Loucy (cell line): ENCODE results near the gene CEP131.

Source experiments
- H2AFZ ChIP-seq: fragments of 200-600 bp; sonication (generic); 2 replicates; pipeline ENCODE4 v1.6.0; 2016; ENCODE audit warnings: antibody characterized with exemption, mild to moderate bottlenecking, low read length, moderate library complexity
- H3F3A ChIP-seq: fragments of 200-600 bp; 2 replicates; pipeline ENCODE4 v1.6.0; 2016; ENCODE audit warnings: antibody characterized with exemption, low read depth, mild to moderate bottlenecking
- H3K27me3 ChIP-seq: fragments of 200-600 bp; sonication (generic); 2 replicates; pipeline ENCODE4 v1.6.1; 2014; ENCODE audit warnings: low read length, mild to moderate bottlenecking; ENCODE audit not compliant: insufficient read depth, poor library complexity, severe bottlenecking
- H3K36me3 ChIP-seq: fragments of 200-600 bp; sonication (generic); 2 replicates; pipeline ENCODE4 v1.6.1; 2016; ENCODE audit warnings: low read length; ENCODE audit not compliant: insufficient read depth
- H3K4me1 ChIP-seq: fragments of 200-600 bp; sonication (generic); 2 replicates; pipeline ENCODE4 v1.5.1; 2014; ENCODE audit warnings: low read length, mild to moderate bottlenecking; ENCODE audit not compliant: insufficient read depth, poor library complexity, severe bottlenecking
- H3K4me2 ChIP-seq: fragments of 200-600 bp; sonication (generic); 2 replicates; pipeline ENCODE4 v1.6.0; 2014; ENCODE audit warnings: antibody characterized with exemption, low read length, low read depth, mild to moderate bottlenecking; ENCODE audit not compliant: poor library complexity, severe bottlenecking
- H3K4me3 ChIP-seq: fragments of 200-600 bp; sonication (generic); 2 replicates; pipeline ENCODE4 v1.5.1; 2014; ENCODE audit warnings: low read length, mild to moderate bottlenecking, mixed read lengths; ENCODE audit not compliant: poor library complexity, severe bottlenecking
- H3K79me2 ChIP-seq: fragments of 200-600 bp; sonication (generic); 2 replicates; pipeline ENCODE4 v1.6.1; 2014; ENCODE audit warnings: low read length; ENCODE audit not compliant: insufficient read depth
- H3K9ac ChIP-seq: fragments of 200-600 bp; sonication (generic); 2 replicates; pipeline ENCODE4 v1.6.0; 2014; ENCODE audit warnings: mild to moderate bottlenecking, low read depth, low read length, moderate library complexity; ENCODE audit not compliant: poor library complexity, severe bottlenecking
- H3K9me2 ChIP-seq: fragments of 200-600 bp; sonication (generic); replicated peaks from 2 replicates; pipeline ENCODE4 v1.6.1; 2016; ENCODE audit warnings: low read depth, low read length, mixed read lengths
- H3K9me3 ChIP-seq: fragments of 200-600 bp; sonication (generic); 2 replicates; pipeline ENCODE4 v1.6.1; 2014; ENCODE audit warnings: mild to moderate bottlenecking, antibody characterized with exemption, low read length, low read depth; ENCODE audit not compliant: insufficient read depth
- H4K20me1 ChIP-seq: fragments of 200-600 bp; sonication (generic); 2 replicates; pipeline ENCODE4 v1.6.0; 2014; ENCODE audit warnings: antibody characterized with exemption, low read length, mild to moderate bottlenecking; ENCODE audit not compliant: insufficient read depth, poor library complexity, severe bottlenecking
- EZH2phosphoT487 ChIP-seq: fragments of 200-600 bp; IDR thresholded peaks from 2 replicates; pipeline ENCODE4 v1.6.1; 2018; ENCODE audit warnings: antibody characterized with exemption, mild to moderate bottlenecking, moderate library complexity, borderline replicate concordance
- TF ChIP-seq, protein P1 (sequence below): fragments of 200-600 bp; sonication (generic); conservative IDR thresholded peaks from 2 replicates; pipeline ENCODE4 v1.5.1; 2014; ENCODE audit warnings: mild to moderate bottlenecking, antibody characterized with exemption, low read length

The CEP131 gene

DNA sequence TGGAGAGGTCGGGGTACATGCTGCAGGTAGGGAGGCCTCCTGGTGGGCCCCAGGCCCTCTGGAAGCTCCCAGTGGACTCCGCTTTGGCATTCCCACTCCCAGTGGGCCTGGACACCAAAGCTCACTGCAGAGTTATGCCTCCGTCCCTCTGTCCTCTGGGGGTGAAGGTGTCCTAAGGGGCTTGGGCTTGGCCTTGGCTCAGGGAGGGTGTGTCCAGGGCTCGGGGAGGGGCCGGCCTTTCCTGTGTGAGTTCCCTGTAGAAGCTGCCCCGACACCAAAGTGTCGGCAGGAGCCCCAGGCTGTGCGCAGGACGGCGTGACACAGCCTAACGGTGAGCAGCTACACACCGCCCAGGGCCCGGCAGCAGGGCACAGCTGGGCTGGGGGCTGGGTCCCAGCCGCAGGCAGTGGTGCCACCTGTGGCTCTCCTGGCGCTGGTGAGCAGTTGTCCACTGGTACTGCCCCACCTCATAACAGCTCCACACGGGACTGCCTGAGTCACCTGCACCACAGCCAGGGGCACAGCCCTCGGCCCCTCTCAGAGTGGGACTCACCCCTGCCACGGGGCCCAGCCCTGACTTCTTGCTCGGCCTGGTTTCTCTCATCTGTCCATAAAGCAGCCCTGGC lies 10.0 kb upstream of the CEP131 start:
- H4K20me1 ChIP-seq = peaks cover 6% of the 10 kb centered on the region
- H3K9me2 ChIP-seq = no peaks in the 10 kb centered on the region
- no peaks in the 10 kb centered on the region; the same call in 1 of the 2 replicates for H3F3A ChIP-seq
- H3K36me3 ChIP-seq = peaks cover 17% of the 10 kb centered on the region; the same call in 1 of the 2 replicates
- H3K9me3 ChIP-seq = no peaks in the 10 kb centered on the region
- H3K9ac ChIP-seq = no peak overlapping the region
- no peak for TF ChIP-seq EZH2phosphoT487
- TF ChIP-seq, protein P1, sequence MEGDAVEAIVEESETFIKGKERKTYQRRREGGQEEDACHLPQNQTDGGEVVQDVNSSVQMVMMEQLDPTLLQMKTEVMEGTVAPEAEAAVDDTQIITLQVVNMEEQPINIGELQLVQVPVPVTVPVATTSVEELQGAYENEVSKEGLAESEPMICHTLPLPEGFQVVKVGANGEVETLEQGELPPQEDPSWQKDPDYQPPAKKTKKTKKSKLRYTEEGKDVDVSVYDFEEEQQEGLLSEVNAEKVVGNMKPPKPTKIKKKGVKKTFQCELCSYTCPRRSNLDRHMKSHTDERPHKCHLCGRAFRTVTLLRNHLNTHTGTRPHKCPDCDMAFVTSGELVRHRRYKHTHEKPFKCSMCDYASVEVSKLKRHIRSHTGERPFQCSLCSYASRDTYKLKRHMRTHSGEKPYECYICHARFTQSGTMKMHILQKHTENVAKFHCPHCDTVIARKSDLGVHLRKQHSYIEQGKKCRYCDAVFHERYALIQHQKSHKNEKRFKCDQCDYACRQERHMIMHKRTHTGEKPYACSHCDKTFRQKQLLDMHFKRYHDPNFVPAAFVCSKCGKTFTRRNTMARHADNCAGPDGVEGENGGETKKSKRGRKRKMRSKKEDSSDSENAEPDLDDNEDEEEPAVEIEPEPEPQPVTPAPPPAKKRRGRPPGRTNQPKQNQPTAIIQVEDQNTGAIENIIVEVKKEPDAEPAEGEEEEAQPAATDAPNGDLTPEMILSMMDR = no peak
- H3K79me2 ChIP-seq = peaks cover 23% of the 10 kb centered on the region
- H2AFZ ChIP-seq = no peak overlapping the region
- no peak overlapping the region for H3K4me2 ChIP-seq
- no peak overlapping the region for H3K4me3 ChIP-seq
- H3K4me1 ChIP-seq = peaks cover 17% of the 10 kb centered on the region
- no peaks in the 10 kb centered on the region for H3K27me3 ChIP-seq

DNA sequence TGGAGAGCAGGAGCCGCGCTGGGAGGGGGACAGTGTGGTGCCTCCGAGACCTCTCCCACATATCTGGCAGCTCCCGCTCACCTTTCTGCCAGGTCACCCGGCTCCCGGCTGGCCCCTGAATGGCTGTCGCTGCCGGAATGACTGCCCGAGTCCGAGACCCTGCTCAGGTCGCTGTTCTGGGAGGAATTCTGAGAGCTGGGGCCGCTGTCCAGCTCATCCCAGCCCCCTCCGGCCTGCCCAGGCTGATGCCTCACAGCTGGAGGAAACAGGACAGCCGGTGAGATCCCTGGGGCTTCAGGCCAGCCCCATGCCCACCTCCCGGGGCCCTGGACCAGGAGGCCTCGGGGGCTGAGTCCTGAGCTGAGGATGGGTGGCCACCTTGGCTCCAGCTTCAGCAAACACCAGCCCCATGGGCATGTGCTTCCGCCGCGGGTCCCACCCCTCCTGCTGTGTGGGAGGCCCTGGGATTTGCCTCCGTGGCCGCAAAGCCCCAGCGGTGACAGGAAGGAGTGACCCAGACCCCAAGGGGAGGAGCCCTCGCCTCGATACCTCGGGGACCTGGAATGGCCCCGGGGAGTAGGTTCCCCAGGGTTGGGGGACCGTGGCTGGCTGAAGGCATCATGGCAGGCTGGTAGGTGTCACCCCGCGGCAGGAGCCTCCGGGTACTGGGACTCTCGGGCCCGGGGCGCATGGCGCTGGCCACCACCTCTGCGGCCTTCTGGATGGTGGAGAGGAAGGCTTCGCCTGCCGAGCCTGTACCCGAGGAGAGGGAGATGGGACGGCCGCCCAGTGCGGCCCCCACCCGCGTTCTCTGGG lies 9.2 kb upstream of the CEP131 start:
- TF ChIP-seq, protein P1 = no peak
- H2AFZ ChIP-seq = no peak overlapping the region
- no peaks in the 10 kb centered on the region; the same call in 1 of the 2 replicates for H3F3A ChIP-seq
- no peak overlapping the region for H3K9ac ChIP-seq
- H3K4me1 ChIP-seq = peaks cover 13% of the 10 kb centered on the region
- peaks cover 16% of the 10 kb centered on the region; the same call in 1 of the 2 replicates for H3K79me2 ChIP-seq
- no peaks in the 10 kb centered on the region for H3K27me3 ChIP-seq
- no peak overlapping the region for H3K4me3 ChIP-seq
- no peaks in the 10 kb centered on the region for H3K9me3 ChIP-seq
- no peak overlapping the region for H3K4me2 ChIP-seq
- H4K20me1 ChIP-seq = peaks cover 6% of the 10 kb centered on the region
- no peaks in the 10 kb centered on the region for H3K9me2 ChIP-seq
- H3K36me3 ChIP-seq = peaks cover 17% of the 10 kb centered on the region; the same call in 1 of the 2 replicates

DNA sequence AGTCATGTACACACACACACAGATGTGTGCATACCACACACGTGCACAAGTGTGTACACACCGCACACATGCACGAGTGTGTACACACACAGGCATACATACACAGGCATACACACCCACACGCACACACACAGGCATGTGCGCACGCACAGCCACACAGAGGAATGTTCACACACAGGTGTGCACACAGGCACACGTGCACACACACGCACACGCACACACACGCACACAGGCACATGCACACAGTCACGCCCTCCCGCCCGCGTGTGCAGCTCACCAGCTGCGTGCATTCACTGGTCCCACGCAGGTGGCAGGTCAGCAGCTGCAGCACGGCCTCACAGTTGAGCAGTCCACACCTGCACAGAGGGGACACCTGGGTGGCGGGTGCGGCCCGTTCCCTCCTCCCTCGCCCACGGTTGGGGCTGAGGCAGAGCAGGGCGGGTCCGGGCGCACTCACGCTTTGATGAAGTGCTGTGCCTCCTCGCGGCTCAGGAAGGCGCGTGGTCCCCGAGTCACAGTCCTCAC lies 8.4 kb upstream of the CEP131 start:
- peaks cover 7% of the 10 kb centered on the region for H3K4me1 ChIP-seq
- H3K4me2 ChIP-seq = no peak overlapping the region
- no peak overlapping the region for H3K9ac ChIP-seq
- H3K27me3 ChIP-seq = no peaks in the 10 kb centered on the region
- no peak overlapping the region for H3K4me3 ChIP-seq
- H2AFZ ChIP-seq = no peak overlapping the region
- no peaks in the 10 kb centered on the region; the same call in 1 of the 2 replicates for H3F3A ChIP-seq
- peaks cover 1% of the 10 kb centered on the region for H4K20me1 ChIP-seq
- no peaks in the 10 kb centered on the region for H3K9me3 ChIP-seq
- TF ChIP-seq, protein P1 = no peak
- TF ChIP-seq EZH2phosphoT487 = no peak
- peaks cover 17% of the 10 kb centered on the region; the same call in 1 of the 2 replicates for H3K36me3 ChIP-seq
- H3K9me2 ChIP-seq = no peaks in the 10 kb centered on the region
- peaks cover 8% of the 10 kb centered on the region; the same call in 1 of the 2 replicates for H3K79me2 ChIP-seq
